HL-60 (cell line): ENCODE data around the gene ADAM11.

ENCODE experiments used
- CTCF ChIP-seq: IDR thresholded peaks from one replicate; pipeline ENCODE4 v1.5.1; 2011; ENCODE audit warnings: low read length, control low read depth, inconsistent platforms; ENCODE audit not compliant: insufficient read depth
- GABPA ChIP-seq: IDR thresholded peaks from 2 replicates; pipeline ENCODE4 v1.6.1; 2012; ENCODE audit warnings: low read depth
- SPI1 ChIP-seq: IDR thresholded peaks from 2 replicates; pipeline ENCODE4 v1.6.1; 2012; ENCODE audit warnings: low read depth, mild to moderate bottlenecking, borderline replicate concordance

- TF ChIP-seq CTCF (no peak), GABPA (no peak), SPI1 (peak; percentile 54; the same call in 1 of the 2 replicates)
Observed at GRCh38 chr17:44767493-44767892, 8.7 kb downstream of the ADAM11 start.
